Stimulated activated naive B cell treated with anti-CD40 and anti-IgM and Interleukin-4, amounts not matched to agents 10 μg/mL and 1 μg/mL and 100 μg/mL, for 72 hours (primary cell): ENCODE results near the gene IQSEC3.
"Not testable (repeated sequence)": the region's sequence is repeated elsewhere in the genome, so short reads cannot be mapped to it uniquely, and the experiment has no call there.

Experiments used
- ATAC-seq, 2 donors: fragments of 150-1000 bp; cut with Tn5 transposase; replicated peaks; 2 replicates each; pipeline ENCODE4 v1.10.0; 2021; ENCODE audit warnings: moderate library complexity in 1 of 2
- DNase-seq: peaks from one replicate; pipeline ENCODE4 v3.0.0; 2021
- H3K27ac Mint-ChIP-seq: one replicate; pipeline ENCODE4 v1.8.0; 2022; ENCODE audit warnings: mild to moderate bottlenecking, mixed read lengths
- H3K27me3 Mint-ChIP-seq, 2 donors: one replicate each; pipeline ENCODE4 v1.8.0; 2022; ENCODE audit warnings: mixed read lengths in 2 of 2
- H3K36me3 Mint-ChIP-seq, 2 donors: one replicate each; pipeline ENCODE4 v1.8.0; 2022; ENCODE audit warnings: mixed read lengths in 2 of 2, mild to moderate bottlenecking in 1 of 2
- H3K4me1 Mint-ChIP-seq, 2 donors: one replicate each; pipeline ENCODE4 v1.8.0; 2022; ENCODE audit warnings: mixed read lengths in 2 of 2, mild to moderate bottlenecking in 1 of 2
- H3K4me3 Mint-ChIP-seq, 2 donors: one replicate each; pipeline ENCODE4 v1.8.0; 2022; ENCODE audit warnings: mild to moderate bottlenecking in 2 of 2, mixed read lengths in 2 of 2, moderate library complexity in 1 of 2
- H3K9me3 Mint-ChIP-seq, 2 donors: one replicate each; pipeline ENCODE4 v1.8.0; 2022; ENCODE audit warnings: mixed read lengths in 2 of 2, mild to moderate bottlenecking in 1 of 2

Gene IQSEC3

DNA sequence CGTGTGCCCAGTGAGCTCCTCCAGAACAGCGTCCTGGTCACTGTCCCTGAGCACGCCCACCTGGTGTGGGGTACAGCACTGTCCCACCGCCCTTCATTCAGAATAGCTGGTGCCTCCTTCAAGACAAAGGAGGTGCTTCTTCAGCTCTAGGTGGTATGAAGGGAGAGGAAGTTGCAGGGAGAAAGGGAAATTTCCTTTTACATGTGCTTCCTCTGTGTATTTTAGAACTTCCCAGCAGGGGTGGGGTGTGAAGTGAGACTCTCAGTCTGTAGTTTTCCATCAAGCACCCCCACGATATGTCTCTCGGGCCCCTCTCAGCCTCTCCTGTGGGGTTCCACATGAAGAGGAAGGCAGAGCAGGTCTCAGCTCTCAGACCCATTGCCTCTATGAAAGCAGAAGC, 148.5 kb downstream of the IQSEC3 start:
- DNase-seq (no peak), ATAC-seq (no peak)
- Mint-ChIP-seq H3K4me3 (no peak overlapping the region), H3K27ac (no peak overlapping the region), H3K36me3 (no peaks in the 10 kb centered on the region), H3K9me3 (no peaks in the 10 kb centered on the region), H3K27me3 (peaks cover 39 to 57% of the 10 kb centered on the region in 2 donors), H3K4me1 (peaks cover 15 to 24% of the 10 kb centered on the region in 2 donors)

DNA sequence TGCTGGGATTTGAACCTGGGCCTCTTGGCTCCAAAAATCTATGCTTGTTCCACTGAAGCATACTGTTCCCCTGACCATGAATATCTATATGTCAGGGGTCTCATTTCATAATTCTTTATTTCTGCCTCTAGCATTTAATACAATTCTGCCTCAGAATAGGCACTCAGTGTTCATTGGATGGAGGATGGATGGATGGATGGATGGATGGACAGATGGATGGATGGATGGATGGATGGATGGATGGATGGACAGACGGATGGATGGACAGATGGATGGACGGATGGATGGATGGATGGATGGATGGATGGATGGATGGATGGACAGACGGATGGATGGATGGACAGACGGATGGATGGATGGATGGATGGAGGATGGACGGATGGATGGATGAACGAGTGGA, 150.5 kb downstream of the IQSEC3 start:
- not testable (repeated sequence) for DNase-seq, H3K9me3 Mint-ChIP-seq, H3K27ac Mint-ChIP-seq, H3K4me3 Mint-ChIP-seq, H3K36me3 Mint-ChIP-seq, ATAC-seq
- Mint-ChIP-seq H3K4me1 (peaks cover 13 to 22% of the 10 kb centered on the region in 2 donors), H3K27me3 (peaks cover 42 to 59% of the 10 kb centered on the region in 2 donors)

DNA sequence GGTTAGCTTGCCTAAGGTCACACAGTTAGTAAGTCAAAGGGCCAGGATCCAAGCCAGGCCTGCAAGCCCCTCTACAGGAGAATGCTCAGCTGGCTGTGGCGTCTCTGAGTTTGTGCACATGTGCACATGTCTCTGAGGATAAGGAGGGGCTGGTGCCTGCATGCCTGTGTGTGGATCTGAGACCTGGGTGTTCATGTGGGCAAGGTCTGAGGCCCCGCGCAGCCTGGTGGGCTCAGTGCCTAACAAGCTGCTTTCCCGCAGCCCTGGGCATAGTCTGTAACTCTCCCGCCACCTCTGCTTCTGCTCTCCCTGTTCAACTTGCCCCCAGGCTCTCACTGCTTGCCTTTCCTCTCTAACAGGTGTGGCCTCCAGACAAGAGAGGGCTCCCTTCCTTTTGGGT, 151.7 kb downstream of the IQSEC3 start:
- Mint-ChIP-seq H3K4me1 (peaks cover 8 to 10% of the 10 kb centered on the region in 2 donors), H3K4me3 (no peak overlapping the region), H3K27ac (no peak overlapping the region), H3K9me3 (no peaks in the 10 kb centered on the region), H3K27me3 (peaks cover 34 to 55% of the 10 kb centered on the region in 2 donors), H3K36me3 (no peaks in the 10 kb centered on the region)
- ATAC-seq (no peak), DNase-seq (no peak)

DNA sequence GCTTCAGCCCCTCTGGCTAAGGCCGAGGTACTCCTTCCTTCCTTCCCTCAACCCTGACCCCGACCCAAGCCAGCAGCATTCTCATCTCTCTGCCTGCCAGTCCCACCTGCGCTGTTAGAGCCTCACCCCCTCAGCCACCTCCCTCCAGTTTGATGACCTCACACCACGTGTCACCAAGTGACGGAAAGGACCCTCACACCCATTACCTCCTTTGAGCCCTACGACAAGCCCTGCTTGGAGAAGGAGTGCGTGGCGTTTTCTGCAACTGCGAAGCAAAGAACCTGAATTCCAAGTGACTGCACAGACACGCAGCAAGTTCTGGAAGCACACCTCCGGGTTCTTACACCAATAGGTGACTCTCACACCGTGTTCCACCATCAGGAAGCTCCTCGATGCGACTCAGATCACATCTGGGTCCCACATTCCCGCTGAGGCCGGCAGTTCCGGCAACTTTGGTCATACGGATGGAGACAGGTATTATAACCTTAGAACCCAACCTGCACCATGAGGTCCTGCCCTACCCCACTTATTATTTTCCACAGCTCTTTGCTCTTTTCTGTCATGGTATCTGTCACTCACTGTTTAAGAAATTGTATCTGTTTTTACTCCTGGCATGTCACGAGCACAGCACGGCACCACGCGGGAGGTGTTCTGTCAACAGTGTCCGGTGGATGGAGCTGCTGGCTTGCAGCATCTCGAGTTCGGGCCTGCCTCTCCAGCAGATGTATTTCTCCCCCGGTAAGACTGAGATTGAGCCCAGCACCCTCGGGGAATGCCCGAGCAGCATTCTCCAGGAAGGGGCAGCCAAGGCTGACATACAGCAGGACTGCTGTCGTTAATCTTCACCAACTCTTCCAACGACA, 152.4 kb downstream of the IQSEC3 start:
- Mint-ChIP-seq H3K27ac (peak overlapping the region; percentile 62), H3K4me3 (no peak overlapping the region), H3K27me3 (peaks cover 26 to 48% of the 10 kb centered on the region in 2 donors), H3K4me1 (peaks cover 3 to 4% of the 10 kb centered on the region in 2 donors), H3K36me3 (no peaks in the 10 kb centered on the region), H3K9me3 (no peaks in the 10 kb centered on the region)
- ATAC-seq = no peak
- DNase-seq = no peak

DNA sequence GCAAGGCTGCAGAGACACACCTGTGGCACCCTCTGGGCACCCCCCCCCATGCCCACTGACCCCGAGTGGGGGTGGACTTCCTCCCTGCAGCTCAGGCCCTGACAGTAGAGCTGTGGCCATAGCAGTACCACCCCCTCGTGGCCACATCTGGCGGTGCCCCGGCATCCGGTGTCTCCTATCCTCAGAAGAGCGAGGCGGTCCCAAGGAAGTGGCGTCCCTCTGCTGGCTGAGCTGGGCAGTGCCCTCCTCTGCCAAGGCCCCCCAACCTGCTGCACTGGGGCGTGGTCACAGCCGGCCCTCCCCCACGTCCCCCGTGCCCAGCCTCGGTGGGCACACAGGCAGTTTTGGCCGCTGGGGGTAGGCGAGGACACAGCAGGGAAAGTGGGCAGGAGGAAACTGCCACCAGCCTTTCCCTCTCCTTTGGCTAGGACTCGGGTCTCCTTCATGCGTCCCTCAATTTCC, 153.4 kb downstream of the IQSEC3 start:
- H3K4me3 Mint-ChIP-seq = no peak overlapping the region
- H3K27ac Mint-ChIP-seq = no peak overlapping the region
- DNase-seq = peak; percentile 55

DNA sequence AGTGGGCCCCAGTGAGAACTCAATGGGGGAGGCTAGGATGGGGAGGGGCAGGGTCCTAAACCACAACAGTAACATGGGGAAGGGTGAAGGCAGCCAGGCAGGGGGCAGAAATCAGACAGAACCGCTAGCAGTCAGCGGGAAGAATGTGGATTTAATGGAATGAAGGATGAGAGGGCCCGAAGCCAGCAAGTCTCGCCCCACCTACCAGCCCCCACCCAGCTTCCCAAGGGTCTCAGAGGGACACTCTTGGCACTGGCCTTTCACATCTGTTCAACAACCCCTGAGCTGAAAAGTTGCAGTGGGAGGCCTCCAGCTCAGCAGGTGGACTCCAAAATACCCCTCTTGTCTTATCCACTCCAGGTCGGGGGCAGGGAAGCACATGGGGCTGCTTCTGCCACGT, 153.9 kb downstream of the IQSEC3 start:
- Mint-ChIP-seq H3K27ac (no peak overlapping the region), H3K4me1 (peaks cover 3 to 4% of the 10 kb centered on the region in 2 donors), H3K9me3 (no peaks in the 10 kb centered on the region), H3K27me3 (peaks cover 25 to 45% of the 10 kb centered on the region in 2 donors), H3K4me3 (no peak overlapping the region), H3K36me3 (no peaks in the 10 kb centered on the region)
- ATAC-seq = no peak
- DNase-seq = no peak

More for the DNA sequence above, 153.4 kb downstream of the IQSEC3 start:
- Mint-ChIP-seq H3K9me3 (no peaks in the 10 kb centered on the region), H3K36me3 (no peaks in the 10 kb centered on the region), H3K27me3 (peaks cover 25 to 45% of the 10 kb centered on the region in 2 donors), H3K4me1 (peaks cover 3 to 4% of the 10 kb centered on the region in 2 donors)
- peak; percentile 91 to 92 for ATAC-seq

DNA sequence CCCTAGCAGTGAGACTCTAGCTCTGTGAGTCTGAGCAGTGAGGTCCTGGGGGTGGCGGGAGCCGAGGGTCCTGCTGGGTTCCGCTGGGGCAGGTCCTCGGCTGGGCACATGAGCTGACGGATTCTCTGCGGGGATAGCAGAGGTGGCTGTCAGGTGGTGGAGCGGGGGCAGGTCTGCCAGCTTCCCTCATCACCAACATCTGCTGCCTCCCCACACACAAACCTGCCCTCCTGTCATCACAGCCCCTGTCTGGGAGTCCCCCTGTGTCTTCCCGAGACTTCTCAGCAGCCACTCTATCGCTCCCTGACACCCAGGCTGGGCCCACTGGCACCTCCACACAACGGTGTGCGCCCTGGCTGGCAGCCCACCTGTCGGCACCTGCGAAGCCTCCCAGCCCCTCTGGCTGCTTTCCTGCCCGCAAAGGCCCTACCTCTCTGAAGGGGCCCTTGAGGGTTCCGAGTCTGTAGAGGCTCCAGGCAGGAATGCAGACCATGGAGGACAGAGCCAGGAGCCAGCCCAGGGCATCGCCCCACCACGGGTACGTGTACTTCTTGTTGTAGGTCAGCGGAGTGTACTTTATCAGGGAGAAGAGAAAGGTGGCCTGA, 154.5 kb downstream of the IQSEC3 start:
- H3K4me3 Mint-ChIP-seq = no peak overlapping the region
- no peaks in the 10 kb centered on the region for H3K36me3 Mint-ChIP-seq
- peaks cover 25 to 45% of the 10 kb centered on the region in 2 donors for H3K27me3 Mint-ChIP-seq
- no peak overlapping the region for H3K27ac Mint-ChIP-seq
- H3K4me1 Mint-ChIP-seq = peaks cover 3 to 4% of the 10 kb centered on the region in 2 donors
- no peak for ATAC-seq
- H3K9me3 Mint-ChIP-seq = no peaks in the 10 kb centered on the region
- no peak for DNase-seq

DNA sequence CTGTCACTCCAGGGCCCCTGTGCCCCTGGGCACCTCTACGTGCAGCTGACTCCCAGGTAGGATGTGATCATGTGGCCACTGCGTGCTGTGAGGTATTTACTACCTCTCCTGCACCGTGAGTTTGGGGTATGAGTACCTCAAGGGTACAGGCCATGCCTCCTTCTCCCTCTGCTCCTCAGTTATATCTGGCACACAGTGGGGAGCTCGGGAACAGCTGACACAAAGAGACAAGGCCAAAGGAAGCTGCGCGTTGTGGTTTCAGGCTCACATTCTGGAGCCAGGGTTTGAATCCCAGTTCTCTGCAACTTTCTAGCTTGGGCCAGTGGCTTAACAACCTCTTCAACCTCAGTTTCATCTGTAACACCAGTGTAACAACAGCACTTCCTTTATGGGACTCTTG, 155.2 kb downstream of the IQSEC3 start:
- Mint-ChIP-seq H3K27ac (no peak overlapping the region), H3K4me3 (no peak overlapping the region), H3K27me3 (peaks cover 25 to 45% of the 10 kb centered on the region in 2 donors), H3K9me3 (no peaks in the 10 kb centered on the region), H3K36me3 (no peaks in the 10 kb centered on the region), H3K4me1 (peaks cover 3 to 4% of the 10 kb centered on the region in 2 donors)
- DNase-seq (no peak), ATAC-seq (no peak)

DNA sequence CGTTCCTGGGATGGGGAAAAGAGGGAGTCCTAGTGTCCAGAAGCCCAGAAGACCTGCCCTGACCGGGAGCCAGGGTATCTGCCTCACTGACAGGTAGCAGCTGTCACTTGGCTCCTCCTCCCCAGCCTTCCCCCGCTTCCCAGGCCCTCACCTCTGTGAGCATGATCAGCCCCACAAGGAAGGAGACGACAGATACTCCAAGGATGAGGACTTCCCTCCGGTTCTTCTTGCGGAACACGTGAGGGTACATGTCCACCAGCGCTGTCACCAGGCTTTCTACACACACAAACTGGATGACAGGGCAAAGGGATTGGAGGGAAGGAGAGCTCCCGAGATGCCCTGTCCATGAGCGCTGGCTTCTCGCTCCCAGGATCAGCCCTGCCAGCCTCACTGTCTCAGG, 157.3 kb downstream of the IQSEC3 start:
- H3K27ac Mint-ChIP-seq = no peak overlapping the region
- peaks cover 18 to 50% of the 10 kb centered on the region in 2 donors for H3K27me3 Mint-ChIP-seq
- H3K9me3 Mint-ChIP-seq = no peaks in the 10 kb centered on the region
- ATAC-seq = no peak
- no peak for DNase-seq
- H3K4me3 Mint-ChIP-seq = no peak overlapping the region
- no peaks in the 10 kb centered on the region for H3K36me3 Mint-ChIP-seq
- H3K4me1 Mint-ChIP-seq = peaks cover 3 to 4% of the 10 kb centered on the region in 2 donors

DNA sequence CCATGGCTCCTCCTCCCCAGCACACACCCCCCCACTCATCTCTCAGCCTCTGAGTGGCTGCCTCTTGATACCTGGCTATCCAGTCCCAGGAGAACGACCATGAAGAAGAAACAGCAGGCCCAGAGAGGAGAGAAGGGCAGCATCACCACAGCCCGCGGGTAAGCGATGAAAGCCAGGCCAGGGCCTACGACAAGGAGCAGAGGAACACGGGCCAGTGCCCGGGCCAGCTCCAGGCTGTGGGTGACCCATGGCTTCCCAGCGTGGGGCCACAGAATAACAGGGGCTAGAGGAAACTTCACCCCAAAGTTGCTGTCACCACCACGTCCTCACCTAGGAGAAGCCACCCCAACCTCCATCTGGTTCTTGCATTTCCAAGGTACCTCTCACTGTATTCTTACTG, 157.8 kb downstream of the IQSEC3 start:
- Mint-ChIP-seq H3K4me3 (no peak overlapping the region), H3K27me3 (peaks cover 20 to 48% of the 10 kb centered on the region in 2 donors), H3K9me3 (no peaks in the 10 kb centered on the region), H3K27ac (no peak overlapping the region), H3K36me3 (no peaks in the 10 kb centered on the region), H3K4me1 (peaks cover 3 to 4% of the 10 kb centered on the region in 2 donors)
- ATAC-seq (no peak), DNase-seq (no peak)

DNA sequence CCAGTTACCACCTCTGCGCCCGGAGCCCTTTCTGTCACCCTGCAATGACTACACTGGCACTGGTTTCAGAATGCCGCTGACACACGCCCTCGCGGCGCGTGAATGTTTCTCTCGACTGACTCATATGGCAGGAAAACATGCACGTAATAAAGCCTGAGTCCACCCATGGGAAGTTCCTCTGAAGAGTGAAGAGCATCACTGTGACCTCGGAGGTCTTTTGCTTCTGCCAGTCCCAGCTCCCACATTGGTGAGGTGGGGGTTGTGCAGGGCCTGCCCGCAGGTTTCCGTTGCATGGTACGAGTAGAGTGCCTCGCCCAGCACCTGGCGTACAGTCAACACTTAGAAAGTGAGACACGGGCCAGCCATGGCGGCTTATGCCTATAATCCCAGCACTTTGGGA, 158.4 kb downstream of the IQSEC3 start:
- Mint-ChIP-seq H3K9me3 (no peaks in the 10 kb centered on the region), H3K4me3 (no peak overlapping the region), H3K27ac (no peak overlapping the region), H3K36me3 (no peaks in the 10 kb centered on the region), H3K4me1 (peaks cover 0 to under 1% of the 10 kb centered on the region in 2 donors), H3K27me3 (peaks cover 20 to 47% of the 10 kb centered on the region in 2 donors)
- ATAC-seq (no peak), DNase-seq (no peak)

DNA sequence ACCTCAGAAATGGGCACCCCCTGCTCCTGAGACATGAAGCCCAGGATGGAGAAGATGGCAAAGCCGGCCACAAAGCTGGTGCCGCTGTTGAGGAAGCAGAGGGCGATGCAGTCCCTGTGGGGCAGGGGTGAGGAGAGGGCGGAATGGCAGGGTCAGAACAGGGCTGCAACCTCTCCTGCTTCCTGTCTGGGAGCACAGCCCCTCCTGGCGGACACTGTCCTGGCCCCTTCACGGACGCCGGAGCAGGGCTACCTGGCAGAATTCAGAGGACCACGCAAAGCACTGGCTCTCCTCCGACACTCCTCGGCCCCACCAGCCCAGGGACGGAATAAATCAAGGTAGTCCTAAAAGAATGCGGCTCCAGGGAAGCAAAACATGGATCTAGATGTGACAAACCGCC, 159.8 kb downstream of the IQSEC3 start:
- Mint-ChIP-seq H3K9me3 (no peaks in the 10 kb centered on the region), H3K36me3 (no peaks in the 10 kb centered on the region), H3K4me1 (no peaks in the 10 kb centered on the region), H3K27me3 (peaks cover 8 to 33% of the 10 kb centered on the region in 2 donors), H3K27ac (no peak overlapping the region), H3K4me3 (no peak overlapping the region)
- ATAC-seq (no peak), DNase-seq (no peak)

DNA sequence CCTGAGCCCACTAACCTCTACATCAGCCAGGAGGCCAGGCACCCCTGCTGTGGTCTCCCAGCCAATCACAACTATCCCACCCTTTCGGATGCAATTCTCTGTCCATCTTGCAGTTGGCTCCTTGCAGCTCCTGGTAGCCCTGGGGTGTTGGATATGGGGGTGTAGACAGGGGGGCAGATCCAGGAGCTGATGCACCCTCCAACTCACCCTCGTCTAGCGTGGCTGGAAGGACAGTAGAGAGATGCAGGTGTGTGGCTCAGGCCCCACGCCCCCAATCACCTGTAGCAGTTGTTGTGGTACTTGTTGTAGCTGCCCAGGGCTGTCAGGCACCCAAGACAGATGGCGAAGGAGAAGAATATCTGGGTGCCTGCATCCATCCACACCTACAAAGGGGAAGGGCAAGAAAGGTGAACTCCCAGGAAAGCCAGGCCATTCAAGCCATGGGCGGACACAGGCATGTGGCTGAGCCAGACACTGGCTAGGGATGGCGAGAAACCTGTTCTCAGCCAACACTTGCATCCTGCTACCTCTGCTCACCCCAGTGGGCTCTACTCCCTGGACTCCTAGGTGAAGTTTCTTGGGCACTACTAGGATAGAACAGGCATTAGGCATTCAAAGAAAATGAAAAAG, 160.8 kb downstream of the IQSEC3 start:
- H3K9me3 Mint-ChIP-seq = no peaks in the 10 kb centered on the region
- H3K4me3 Mint-ChIP-seq = no peak overlapping the region

More for the DNA sequence above, 160.8 kb downstream of the IQSEC3 start:
- ATAC-seq (no peak), DNase-seq (no peak)
- H3K4me1 Mint-ChIP-seq = no peaks in the 10 kb centered on the region
- H3K27ac Mint-ChIP-seq = no peak overlapping the region
- H3K36me3 Mint-ChIP-seq = no peaks in the 10 kb centered on the region
- H3K27me3 Mint-ChIP-seq = peaks cover 7 to 26% of the 10 kb centered on the region in 2 donors
